HG02840 (cell line): Measurements from ENCODE around the gene ARRDC2.
"Not testable (repeated sequence)": the region's sequence is repeated elsewhere in the genome, so short reads cannot be mapped to it uniquely, and the experiment has no call there.

Experiments used
- ATAC-seq: cut with Tn5 transposase; IDR thresholded peaks from one replicate; pipeline ENCODE4 v1.9.1; 2021; ENCODE audit warnings: mild to moderate bottlenecking, moderate library complexity, moderate number of reproducible peaks; ENCODE audit not compliant: unreplicated experiment, low FRiP score

The ARRDC2 gene

GRCh38 chr19:18007917-18008673 is at the start of gene ARRDC2:
Gene ARRDC2 (plus strand): TSS chr19:18008170. CDS start chr19:18008311, 141 bp downstream.
- no peak for ATAC-seq

GRCh38 chr19:17963936-17964691 is 43.9 kb upstream of the ARRDC2 start:
- ATAC-seq: no peak

GRCh38 chr19:17965370-17966128 is 42.4 kb upstream of the ARRDC2 start:
- no peak for ATAC-seq

- no peak for ATAC-seq
These were observed 41.9 kb upstream of the ARRDC2 start for GRCh38 chr19:17966129-17966483.

GRCh38 chr19:17966550-17967256 is 41.3 kb upstream of the ARRDC2 start, which contains the start of gene KCNN1:
Gene KCNN1 (plus strand): TSS chr19:17967107. CDS start chr19:17973889, 6,782 bp downstream.
- ATAC-seq: no peak

GRCh38 chr19:17967257-17968051 is 40.5 kb upstream of the ARRDC2 start:
- no peak for ATAC-seq

GRCh38 chr19:17968362-17968761 is 39.6 kb upstream of the ARRDC2 start:
- no peak for ATAC-seq

- no peak for ATAC-seq
These were observed 38.7 kb upstream of the ARRDC2 start for GRCh38 chr19:17969096-17969792.

- no peak for ATAC-seq
These were observed 35.7 kb upstream of the ARRDC2 start for GRCh38 chr19:17972230-17972629.

- ATAC-seq: no peak
These were observed 34.2 kb upstream of the ARRDC2 start for GRCh38 chr19:17973759-17974158.

GRCh38 chr19:17974551-17974950 is 33.4 kb upstream of the ARRDC2 start:
- no peak for ATAC-seq

- no peak for ATAC-seq
These were observed 32.9 kb upstream of the ARRDC2 start for GRCh38 chr19:17975032-17975431.

GRCh38 chr19:17977021-17977420 is 30.9 kb upstream of the ARRDC2 start:
- ATAC-seq: no peak

GRCh38 chr19:17977488-17977887 is 30.5 kb upstream of the ARRDC2 start:
- no peak for ATAC-seq

- ATAC-seq: no peak
These were observed 26.4 kb upstream of the ARRDC2 start for GRCh38 chr19:17981611-17982010.

- no peak for ATAC-seq
These were observed 25.5 kb upstream of the ARRDC2 start for GRCh38 chr19:17982430-17982829.

- no peak for ATAC-seq
These were observed 22.7 kb upstream of the ARRDC2 start for GRCh38 chr19:17985037-17985818.

- ATAC-seq: not testable (repeated sequence)
These were observed 21.4 kb upstream of the ARRDC2 start for GRCh38 chr19:17986569-17986968.
